H1 (cell line): ENCODE data around the gene CHD6.

Source experiments
- ATF3 ChIP-seq: IDR thresholded peaks from 2 replicates; pipeline ENCODE4 v1.6.1; 2011; ENCODE audit warnings: low read depth, mild to moderate bottlenecking, low read length; ENCODE audit not compliant: insufficient read depth
- BCL11A ChIP-seq, 2 experiments: IDR thresholded peaks; one replicate each; pipeline ENCODE4 v1.6.1; 2011; ENCODE audit warnings: low read depth in 2 of 2, low read length in 2 of 2, mild to moderate bottlenecking in 2 of 2
- CREB1 ChIP-seq: IDR thresholded peaks from 2 replicates; pipeline ENCODE4 v1.6.1; 2012; ENCODE audit warnings: inconsistent platforms
- CTCF ChIP-seq, 3 experiments: IDR thresholded peaks; 1 replicate in 2 of 3; 2 replicates in 1 of 3; pipeline versions ENCODE4 v1.5.1 to v1.6.1; 2011; ENCODE audit warnings: low read length in 3 of 3, mild to moderate bottlenecking in 3 of 3, inconsistent platforms in 2 of 3, low read depth in 1 of 3, moderate library complexity in 1 of 3; ENCODE audit not compliant: insufficient read depth in 1 of 3; ENCODE audit errors: control extremely low read depth in 1 of 3
- EGR1 ChIP-seq: IDR thresholded peaks from 2 replicates; pipeline ENCODE4 v1.6.1; 2011; ENCODE audit warnings: low read depth, low read length, borderline replicate concordance
- EP300 ChIP-seq, 2 experiments: IDR thresholded peaks; 1 replicate in 1 of 2; 2 replicates in 1 of 2; pipeline ENCODE4 v1.6.1; 2011 to 2012; ENCODE audit warnings: low read depth in 2 of 2, low read length in 2 of 2, mild to moderate bottlenecking in 2 of 2, borderline replicate concordance in 1 of 2, inconsistent platforms in 1 of 2, moderate library complexity in 1 of 2
- JUND ChIP-seq: IDR thresholded peaks from 2 replicates; pipeline ENCODE4 v1.6.1; 2011; ENCODE audit warnings: mild to moderate bottlenecking, improper control_type of control experiment, low read length
- MAFK ChIP-seq: IDR thresholded peaks from 2 replicates; pipeline ENCODE4 v1.6.1; 2012; ENCODE audit warnings: low read depth, mild to moderate bottlenecking, improper control_type of control experiment, low read length
- MAX ChIP-seq: IDR thresholded peaks from 2 replicates; pipeline ENCODE4 v1.6.1; 2012; ENCODE audit warnings: inconsistent platforms
- POLR2A ChIP-seq, 2 experiments: IDR thresholded peaks; 1 replicate in 1 of 2; 2 replicates in 1 of 2; pipeline ENCODE4 v1.6.1; 2011; ENCODE audit warnings: low read depth in 2 of 2, low read length in 2 of 2, mild to moderate bottlenecking in 2 of 2; ENCODE audit errors: control extremely low read depth in 1 of 2
- SIN3A ChIP-seq, 2 experiments: IDR thresholded peaks in 1 of 2; conservative IDR thresholded peaks in 1 of 2; 2 replicates each; pipeline ENCODE4 v1.6.1; 2011 to 2012; ENCODE audit warnings: low read length in 2 of 2, improper control_type of control experiment in 1 of 2, low read depth in 1 of 2, mild to moderate bottlenecking in 1 of 2

DNA sequence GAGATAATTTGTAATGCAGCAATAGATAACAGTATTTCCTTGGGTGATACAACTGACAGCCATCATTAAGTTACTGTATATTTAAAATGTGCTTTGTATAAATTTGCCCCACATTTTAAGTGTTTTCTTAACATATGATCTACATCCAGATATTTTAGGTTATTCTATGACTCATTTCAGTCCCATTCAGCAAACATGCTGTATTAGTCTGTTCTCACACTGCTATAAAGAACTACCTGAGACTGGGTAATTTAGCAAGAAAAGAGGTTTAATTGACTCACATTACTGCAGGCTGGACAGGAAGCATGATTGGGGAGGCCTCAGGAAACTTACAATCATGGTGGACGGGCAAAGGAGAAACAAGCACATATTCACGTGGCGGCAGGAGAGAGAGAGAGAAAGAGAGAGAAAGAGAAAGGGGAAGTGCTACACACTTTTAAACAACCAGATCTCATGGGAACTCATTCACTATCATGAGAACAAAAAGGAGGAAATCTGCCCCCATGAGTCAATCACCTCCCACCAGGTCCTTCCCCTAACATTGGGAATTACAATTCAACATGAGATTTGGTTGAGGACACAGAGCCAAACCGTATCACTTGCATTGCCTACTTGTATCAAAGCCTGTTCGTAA is 9.6 kb upstream of the CHD6 start:
- no peak for TF ChIP-seq CTCF (IDR thresholded peaks at IDR 0.05; ENCODE audit: control extremely low read depth in 1 of 3, insufficient read depth in 1 of 3, low read depth in 1 of 3, low read length in 3 of 3)
- TF ChIP-seq POLR2A (IDR thresholded peaks at IDR 0.05; ENCODE audit: control extremely low read depth in 1 of 2, low read depth in 2 of 2, low read length in 2 of 2): no peak
- no peak for TF ChIP-seq EP300 (IDR thresholded peaks at IDR 0.05; ENCODE audit: borderline replicate concordance in 1 of 2, low read depth in 2 of 2, low read length in 2 of 2)
- no peak for TF ChIP-seq CREB1
- TF ChIP-seq BCL11A (IDR thresholded peaks at IDR 0.05; ENCODE audit: low read depth in 2 of 2, low read length in 2 of 2): no peak
- no peak for TF ChIP-seq JUND
- no peak for TF ChIP-seq MAFK
- TF ChIP-seq MAX: no peak
- TF ChIP-seq EGR1: no peak
- TF ChIP-seq ATF3: no peak
- no peak for TF ChIP-seq SIN3A (conservative IDR thresholded peaks at IDR 0.05 in 1 of 2, IDR thresholded peaks at IDR 0.05 in 1 of 2; ENCODE audit: low read depth in 1 of 2, low read length in 2 of 2)
